GM12875 (cell line): ENCODE measurements around the gene TMF1.

Experiments used
- H3K4me3 ChIP-seq: one replicate; pipeline ENCODE4 v1.5.1; 2011; ENCODE audit warnings: low read depth, low read length, control low read depth
- CTCF ChIP-seq: IDR thresholded peaks from 2 replicates; pipeline ENCODE4 v1.5.1; 2011; ENCODE audit warnings: low read depth, mild to moderate bottlenecking, control low read depth, inconsistent platforms, low read length, moderate library complexity, borderline replicate concordance; ENCODE audit not compliant: insufficient read depth

The TMF1 gene

GRCh38 chr3:69005791-69006482 lies 46.2 kb downstream of the TMF1 start:
- TF ChIP-seq CTCF = no peak
- H3K4me3 ChIP-seq = no peak overlapping the region

GRCh38 chr3:69005071-69005790 lies 46.9 kb downstream of the TMF1 start:
- no peak overlapping the region for H3K4me3 ChIP-seq
- TF ChIP-seq CTCF = no peak

GRCh38 chr3:69004138-69004537 lies 48.0 kb downstream of the TMF1 start:
- no peak for TF ChIP-seq CTCF
- H3K4me3 ChIP-seq = no peak overlapping the region

- H3K4me3 ChIP-seq = no peak overlapping the region
- TF ChIP-seq CTCF = no peak
These were observed 52.5 kb downstream of the TMF1 start for GRCh38 chr3:68999605-69000004.

- no peak for TF ChIP-seq CTCF
- no peak overlapping the region for H3K4me3 ChIP-seq
These were observed 53.0 kb downstream of the TMF1 start for GRCh38 chr3:68999158-68999557.

- H3K4me3 ChIP-seq = no peak overlapping the region
- no peak for TF ChIP-seq CTCF
These were observed 54.2 kb downstream of the TMF1 start for GRCh38 chr3:68997887-68998286.
